Transverse colon (tissue), 4 donors: ENCODE results near the gene AADAC.

ENCODE experiments used
- EP300 ChIP-seq: sonication (generic); formaldehyde crosslinking; IDR thresholded peaks from one replicate; pipeline ENCODE4 v1.6.1; 2017; ENCODE audit warnings: antibody characterized with exemption, low read depth
- POLR2A ChIP-seq: fragments of 450-650 bp; IDR thresholded peaks from one replicate; pipeline ENCODE4 v1.6.1; 2016; ENCODE audit warnings: antibody characterized with exemption, mild to moderate bottlenecking, moderate library complexity
- POLR2AphosphoS5 ChIP-seq, 3 donors: sonication (generic); formaldehyde crosslinking; IDR thresholded peaks; one replicate each; pipeline ENCODE4 v1.6.1; 2016; ENCODE audit warnings: antibody characterized with exemption in 3 of 3
- TF ChIP-seq, protein P1 (sequence below), 5 experiments: fragments of 200-600 bp in 3 of 5; fragments of 450-650 bp in 2 of 5; sonication (generic) in 3 of 5; IDR thresholded peaks; 1 replicate in 2 of 5; 2 replicates in 3 of 5; pipeline ENCODE4 v1.5.1; 2016 to 2017; ENCODE audit warnings: antibody characterized with exemption in 5 of 5, inconsistent platforms in 3 of 5, mild to moderate bottlenecking in 2 of 5, moderate library complexity in 1 of 5

DNA sequence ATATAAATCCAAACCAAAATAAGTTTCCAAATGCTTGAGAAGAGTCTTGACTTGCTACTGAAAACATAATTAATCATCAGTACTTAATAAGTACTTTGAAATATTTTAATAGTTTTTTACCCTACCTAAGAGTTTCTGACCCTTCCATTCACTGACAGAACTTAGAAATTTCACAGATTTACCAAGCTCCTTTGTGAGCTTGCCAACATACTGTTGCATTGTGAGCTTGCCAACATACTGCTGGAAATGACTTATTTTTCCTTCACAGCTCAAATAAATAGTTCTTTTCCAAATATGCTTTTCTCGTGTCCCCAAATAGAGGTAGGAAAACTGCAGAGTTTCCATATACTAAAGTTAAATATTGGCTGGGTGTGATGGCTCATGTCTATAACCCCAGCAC is 9.6 kb upstream of the AADAC start:
- no peak for TF ChIP-seq EP300
- TF ChIP-seq, protein P1, sequence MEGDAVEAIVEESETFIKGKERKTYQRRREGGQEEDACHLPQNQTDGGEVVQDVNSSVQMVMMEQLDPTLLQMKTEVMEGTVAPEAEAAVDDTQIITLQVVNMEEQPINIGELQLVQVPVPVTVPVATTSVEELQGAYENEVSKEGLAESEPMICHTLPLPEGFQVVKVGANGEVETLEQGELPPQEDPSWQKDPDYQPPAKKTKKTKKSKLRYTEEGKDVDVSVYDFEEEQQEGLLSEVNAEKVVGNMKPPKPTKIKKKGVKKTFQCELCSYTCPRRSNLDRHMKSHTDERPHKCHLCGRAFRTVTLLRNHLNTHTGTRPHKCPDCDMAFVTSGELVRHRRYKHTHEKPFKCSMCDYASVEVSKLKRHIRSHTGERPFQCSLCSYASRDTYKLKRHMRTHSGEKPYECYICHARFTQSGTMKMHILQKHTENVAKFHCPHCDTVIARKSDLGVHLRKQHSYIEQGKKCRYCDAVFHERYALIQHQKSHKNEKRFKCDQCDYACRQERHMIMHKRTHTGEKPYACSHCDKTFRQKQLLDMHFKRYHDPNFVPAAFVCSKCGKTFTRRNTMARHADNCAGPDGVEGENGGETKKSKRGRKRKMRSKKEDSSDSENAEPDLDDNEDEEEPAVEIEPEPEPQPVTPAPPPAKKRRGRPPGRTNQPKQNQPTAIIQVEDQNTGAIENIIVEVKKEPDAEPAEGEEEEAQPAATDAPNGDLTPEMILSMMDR (IDR thresholded peaks at IDR 0.05) = no peak
- no peak for TF ChIP-seq POLR2AphosphoS5 (IDR thresholded peaks at IDR 0.05)
- TF ChIP-seq POLR2A = no peak
